Measurements from ENCODE around the gene PAGE4.

The PAGE4 gene

GRCh38 chrX:49877397-49878101, 48.4 kb downstream of the PAGE4 start:
- DNase-seq, result no peak

DNA sequence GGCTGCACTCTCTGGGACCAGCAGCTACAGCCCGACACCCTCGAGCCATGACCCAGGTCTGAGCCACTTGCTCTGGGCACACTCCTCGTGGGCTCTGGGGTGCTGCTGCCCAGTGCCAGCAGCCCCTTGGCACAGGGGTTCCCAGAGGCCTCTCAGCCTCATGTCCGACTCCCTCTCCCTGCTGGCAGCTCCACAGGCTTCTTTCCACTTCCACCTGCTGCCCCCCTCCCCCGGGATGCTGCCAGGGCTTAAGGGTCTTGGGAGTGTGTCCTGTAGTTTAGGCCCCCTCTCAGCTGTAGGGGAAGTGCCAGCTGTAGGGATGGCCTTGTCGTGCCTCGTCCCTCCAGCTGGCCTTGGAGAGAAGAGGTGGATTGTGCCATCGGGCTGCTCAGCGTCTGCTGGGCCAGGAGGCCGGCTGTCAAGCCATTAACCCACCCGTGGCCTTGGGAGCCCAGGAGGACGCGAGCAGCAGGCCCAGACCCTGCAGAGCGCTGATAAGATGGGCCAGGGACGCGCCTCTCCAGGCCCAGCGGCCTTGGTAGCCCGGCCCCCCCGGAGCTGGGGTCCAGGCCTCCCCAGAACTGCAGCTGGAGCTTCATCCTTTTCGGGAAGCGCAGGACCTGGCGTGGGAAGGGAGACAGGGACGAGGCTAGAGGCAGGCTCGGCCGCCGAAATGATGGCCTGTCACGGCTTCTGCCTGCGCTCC, 49.2 kb downstream of the PAGE4 start:
- peak; percentile 12 for DNase-seq

DNA sequence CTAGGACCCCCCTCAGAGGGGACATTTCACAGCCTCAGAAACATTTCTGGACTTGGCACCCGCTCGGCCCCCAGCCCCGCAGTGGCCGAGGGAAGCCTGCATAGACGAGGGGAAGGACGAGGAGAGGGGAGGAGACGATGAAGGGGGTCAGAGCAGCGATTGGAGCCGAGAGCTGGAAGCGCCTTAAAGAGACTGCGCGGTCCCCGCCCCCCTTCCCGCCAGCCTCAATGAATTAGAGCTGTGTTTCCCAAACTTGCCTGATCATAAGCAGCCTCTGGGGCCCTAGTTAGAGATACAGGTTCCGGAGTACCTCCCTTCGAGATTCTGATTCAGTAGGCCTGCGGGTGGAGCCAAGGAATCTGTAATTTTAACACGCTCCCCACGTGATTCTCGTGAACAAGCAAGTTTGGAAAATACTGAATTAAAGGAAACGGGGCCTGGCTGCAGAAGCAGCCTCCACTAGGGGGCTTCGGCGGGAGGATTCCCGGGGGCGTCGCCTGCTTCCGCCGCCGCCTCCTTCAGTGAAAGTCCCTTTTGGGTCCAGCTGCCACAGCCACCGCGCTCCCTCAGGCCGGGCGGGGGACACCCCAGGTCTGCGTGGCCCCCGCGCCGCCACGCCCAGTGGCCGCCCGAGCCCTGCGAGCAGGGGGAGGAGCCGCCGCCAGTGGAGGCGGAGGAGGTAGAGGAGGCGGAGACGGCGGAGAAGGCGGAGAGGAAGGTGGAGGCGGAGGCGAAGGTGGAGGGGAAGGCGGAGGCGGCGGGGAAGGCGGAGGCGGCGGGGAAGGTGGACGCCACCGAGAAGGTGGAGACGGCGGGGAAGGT, 49.9 kb downstream of the PAGE4 start, which contains the start of gene USP27X:
Gene USP27X, plus strand, starts transcription at position 651 of the 822 bp plus-strand sequence. CDS start 824 bp downstream, outside the sequence.
- peak; percentile 84 for DNase-seq

- no peak for DNase-seq
Measured at GRCh38 chrX:49879656-49880277, 50.7 kb downstream of the PAGE4 start.

GRCh38 chrX:49880668-49881067, 51.6 kb downstream of the PAGE4 start:
- DNase-seq, result no peak
